CD4-positive, alpha-beta T cell treated with Interferon alpha-2 for 1 hour (primary cell): Measurements from ENCODE around the gene PRSS21.
A peak's percentile ranks its signal among the peaks of the same experiment; 100 is the strongest.

Experiments
- DNase-seq, 2 donors: peaks; one replicate each; pipeline ENCODE4 v3.0.0-alpha.2; 2020 to 2022

Gene PRSS21

GRCh38 chr16:2846511-2847310, 29.7 kb downstream of the PRSS21 start:
- no peak for DNase-seq

DNA sequence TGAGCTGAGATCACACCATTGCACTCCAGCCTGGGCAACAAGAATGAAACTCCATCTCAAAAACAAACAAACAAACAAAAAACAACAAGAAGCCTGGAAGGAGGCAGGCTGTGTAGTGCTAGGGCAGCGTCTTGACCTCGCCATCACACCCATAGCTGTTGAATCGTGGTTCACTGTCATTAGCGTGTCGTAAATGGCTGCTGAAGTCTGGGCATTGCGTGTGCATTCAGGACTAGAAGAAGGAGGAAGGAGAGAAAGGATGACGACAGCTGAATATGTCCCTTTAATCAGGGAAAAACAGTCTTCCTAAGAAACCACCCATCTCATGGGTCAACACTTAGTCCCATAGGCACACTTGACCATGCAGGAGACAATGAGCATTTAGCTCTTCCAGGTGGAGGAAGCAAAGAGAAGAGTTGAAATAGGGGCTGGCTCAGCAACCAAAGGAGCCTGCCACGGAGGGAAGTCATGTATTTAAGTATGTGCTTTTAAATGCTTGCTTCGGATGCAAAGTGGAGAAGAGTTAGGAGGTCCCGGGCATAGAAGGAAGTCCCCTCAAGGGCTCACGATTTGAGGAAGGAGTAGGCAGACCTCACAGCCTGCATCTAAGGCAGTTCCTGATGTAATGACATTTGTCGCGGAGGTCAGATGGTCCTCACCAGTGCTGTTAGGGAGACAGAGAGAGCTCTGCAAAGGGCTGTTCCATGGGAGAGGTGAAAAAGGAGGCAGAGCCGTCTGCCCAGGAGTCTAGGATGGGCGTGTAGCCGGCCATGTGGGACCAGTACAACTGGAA, 32.1 kb downstream of the PRSS21 start:
- DNase-seq = no peak

DNA sequence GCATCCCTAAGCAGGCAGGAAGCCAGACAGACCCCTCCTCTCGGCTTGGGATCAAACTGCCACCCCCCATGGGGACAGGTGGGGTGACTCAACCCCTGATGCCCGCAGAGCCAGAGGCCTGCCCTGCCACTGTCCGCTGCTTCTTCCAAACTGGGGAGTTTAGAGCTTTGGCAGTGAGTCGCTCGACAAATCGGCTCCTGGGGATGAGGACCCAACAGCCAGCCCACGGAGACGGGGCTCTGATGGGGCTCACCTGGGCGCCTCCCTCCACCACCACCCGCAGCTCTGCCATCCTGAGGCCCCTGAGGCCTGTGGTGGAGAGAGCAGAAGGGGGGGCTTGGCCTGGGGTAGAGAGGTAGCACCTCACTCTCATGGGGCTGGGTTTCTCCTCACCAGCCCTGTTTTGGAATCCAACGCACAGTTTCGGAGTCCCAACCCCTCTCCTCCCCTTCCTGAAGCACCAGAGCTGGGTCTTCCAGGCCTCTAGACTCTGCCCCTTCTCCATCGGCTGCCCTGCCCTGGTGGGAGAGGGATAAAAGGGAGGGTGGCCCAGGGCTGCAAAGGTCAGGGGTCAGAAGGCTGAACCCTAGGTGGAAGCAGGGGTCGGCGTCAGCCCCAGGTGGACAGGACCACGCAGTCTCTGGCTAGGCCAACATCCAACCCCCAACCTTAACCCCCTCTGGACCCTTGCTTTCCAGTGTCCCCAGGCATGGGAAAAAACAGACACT, 35.1 kb downstream of the PRSS21 start:
- no peak for DNase-seq

- DNase-seq = no peak
These were observed 35.9 kb downstream of the PRSS21 start for GRCh38 chr16:2852731-2853507.

GRCh38 chr16:2853531-2854073, 36.6 kb downstream of the PRSS21 start:
- no peak for DNase-seq

DNA sequence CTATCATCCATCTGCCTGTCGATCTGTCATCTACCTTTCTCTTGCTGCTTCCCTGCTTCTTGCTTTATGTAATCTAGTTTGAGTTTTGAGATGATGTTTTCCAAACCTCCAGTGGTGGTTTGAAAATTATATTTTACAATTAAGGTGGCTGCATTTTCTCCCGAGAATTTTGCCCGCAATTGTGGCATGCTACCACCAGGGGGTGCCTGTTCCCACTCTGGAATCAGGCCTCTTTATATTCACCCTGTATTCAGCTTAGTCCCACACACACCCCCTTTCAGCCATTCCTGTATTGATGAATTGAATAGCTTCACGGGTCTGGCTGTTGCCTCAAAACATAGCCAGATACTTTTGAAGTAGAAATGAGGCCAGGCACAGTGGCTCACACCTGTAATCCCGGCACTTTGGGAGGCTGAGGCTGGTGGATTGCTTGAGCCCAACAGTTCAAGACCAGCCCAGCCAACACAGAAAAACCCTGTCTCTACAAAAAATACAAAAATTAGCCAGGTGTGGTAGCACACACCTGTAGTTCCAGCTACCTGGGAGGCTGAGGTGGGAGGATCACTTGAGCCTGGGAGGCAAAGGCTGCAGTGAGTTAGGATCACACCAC, 37.8 kb downstream of the PRSS21 start:
- no peak for DNase-seq

- DNase-seq = no peak
These were observed 38.5 kb downstream of the PRSS21 start for GRCh38 chr16:2855536-2855935.

GRCh38 chr16:2856061-2856670, 39.1 kb downstream of the PRSS21 start:
- no peak for DNase-seq

- DNase-seq = no peak
These were observed 39.8 kb downstream of the PRSS21 start for GRCh38 chr16:2856686-2857450.

DNA sequence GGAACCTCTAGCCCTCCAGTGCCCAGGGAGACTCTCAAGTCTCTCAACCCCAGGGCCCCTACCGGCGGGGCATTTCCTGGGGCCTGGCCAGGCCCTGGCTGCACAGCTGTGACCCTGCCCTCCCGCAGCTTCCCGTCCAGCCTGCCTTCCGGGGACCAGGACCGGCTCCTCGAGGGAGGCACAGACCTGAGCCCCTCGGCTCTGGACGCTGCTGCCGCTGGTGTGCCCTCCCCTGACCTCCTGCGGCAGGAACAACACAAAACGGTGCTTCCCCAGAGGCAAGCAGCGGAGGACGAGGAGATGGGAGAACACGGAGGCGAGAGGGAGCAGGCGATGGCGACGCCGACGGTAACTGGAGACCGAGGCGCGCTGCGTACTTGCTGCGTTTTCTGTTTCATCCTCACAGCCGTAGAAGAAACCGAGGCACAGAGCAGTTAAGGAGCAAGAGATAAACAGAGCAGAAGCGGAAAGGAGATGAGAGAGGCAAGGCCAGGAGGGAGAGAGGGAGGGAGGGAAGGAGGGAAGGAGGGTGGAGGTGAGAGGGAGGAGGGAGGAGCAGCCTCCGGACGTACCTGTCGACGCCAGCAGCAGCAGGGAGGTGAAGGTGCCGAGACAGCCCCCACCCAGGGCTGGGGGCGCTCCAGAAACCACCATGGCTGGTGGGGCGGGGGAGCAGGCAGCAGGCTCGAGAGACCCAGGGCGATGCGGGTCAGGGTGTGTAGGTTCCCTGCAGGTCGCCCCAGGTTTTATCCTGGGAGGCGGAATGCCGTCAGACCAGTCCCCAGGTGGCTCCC, 40.6 kb downstream of the PRSS21 start, which contains the start of gene PRSS22:
PRSS22 (minus strand) TSS at position 720 of the 794 bp plus-strand sequence; CDS start at position 654, 66 bp downstream.
- no peak for DNase-seq

GRCh38 chr16:2858245-2859025, 41.4 kb downstream of the PRSS21 start:
- no peak for DNase-seq

DNA sequence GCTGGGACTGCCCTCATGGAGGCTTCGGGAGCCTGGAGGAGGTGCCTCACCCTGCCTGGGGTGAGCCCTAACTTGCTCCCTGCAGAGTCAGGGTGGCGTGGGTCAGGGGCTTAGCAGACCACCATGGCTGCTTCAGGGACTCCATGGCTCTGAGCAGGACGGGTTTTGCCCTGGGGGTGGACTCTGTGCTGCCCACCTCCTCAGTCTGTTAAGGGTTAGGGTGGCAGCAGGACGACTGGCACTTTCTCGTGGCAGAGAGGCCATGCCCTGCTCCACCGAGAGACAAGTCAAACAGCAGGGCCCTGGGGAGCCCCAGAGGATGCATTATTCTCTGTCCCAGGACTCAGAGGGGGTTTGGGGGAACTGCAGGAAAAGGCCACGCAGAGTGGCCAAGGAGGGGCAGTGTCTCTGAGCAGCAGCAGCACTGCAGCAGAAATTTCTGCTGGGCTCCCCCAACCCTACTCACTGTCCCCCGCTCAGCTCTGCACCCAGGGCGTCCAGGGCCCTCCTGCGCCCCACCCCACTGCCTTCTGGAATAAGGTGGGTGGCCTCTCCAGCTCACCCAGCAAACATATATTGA, 42.7 kb downstream of the PRSS21 start:
- no peak for DNase-seq

DNA sequence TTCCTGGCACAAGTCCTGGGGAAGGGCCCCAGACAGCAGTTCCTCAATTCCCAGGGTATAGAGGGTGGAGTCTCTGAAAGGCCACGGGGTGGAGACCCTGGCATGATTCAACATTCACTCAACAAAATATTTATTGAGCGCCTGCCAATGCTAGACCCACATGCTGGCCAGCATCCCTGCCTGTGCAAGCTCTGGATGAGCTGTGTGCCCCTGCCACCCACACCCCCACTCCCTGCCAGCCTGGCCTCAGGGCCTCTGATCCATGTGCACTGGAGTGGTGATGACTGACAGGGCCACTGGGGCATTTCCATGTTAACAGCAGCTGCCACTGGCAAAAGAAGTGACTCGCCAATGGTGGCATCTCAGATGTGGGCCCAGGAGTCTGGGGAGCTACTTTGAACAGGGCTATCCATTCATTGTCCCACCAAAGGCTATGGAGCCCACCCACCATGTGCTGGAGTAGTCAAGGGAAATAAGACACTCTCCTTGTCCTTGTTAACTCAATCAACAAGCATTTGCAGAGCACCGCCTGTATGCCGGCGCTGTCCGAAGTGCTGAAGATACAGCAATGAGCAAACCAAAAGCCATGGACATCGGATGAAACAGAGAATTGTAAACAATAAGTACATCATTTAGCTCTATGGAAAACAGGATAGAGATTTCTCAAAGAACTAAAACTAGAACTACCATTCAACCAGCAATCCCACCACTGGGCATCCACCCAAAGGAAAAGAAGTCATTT, 44.0 kb downstream of the PRSS21 start:
- DNase-seq = no peak

DNA sequence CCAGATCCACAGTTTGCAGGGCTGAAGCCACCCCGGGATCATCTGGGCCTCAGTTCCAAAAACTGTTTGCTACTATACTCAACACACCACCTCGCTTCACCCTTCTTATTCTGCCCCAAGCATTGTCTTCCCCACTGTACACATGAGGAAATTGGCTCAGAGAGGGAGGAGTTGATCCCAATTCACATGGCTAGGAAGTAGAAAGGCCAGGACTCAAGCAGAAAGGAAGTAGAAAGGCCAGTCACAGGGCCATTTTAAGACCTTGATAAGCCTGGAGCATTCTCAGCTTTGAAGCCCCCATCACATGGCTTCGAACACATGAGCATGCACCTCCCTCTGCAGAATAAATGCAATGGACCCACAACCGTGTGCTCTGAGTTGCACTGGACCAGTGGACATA, 48.6 kb downstream of the PRSS21 start:
- DNase-seq = no peak

GRCh38 chr16:2866431-2866830, 49.4 kb downstream of the PRSS21 start:
- DNase-seq = no peak

GRCh38 chr16:2867661-2867986, 50.6 kb downstream of the PRSS21 start:
- no peak for DNase-seq

DNA sequence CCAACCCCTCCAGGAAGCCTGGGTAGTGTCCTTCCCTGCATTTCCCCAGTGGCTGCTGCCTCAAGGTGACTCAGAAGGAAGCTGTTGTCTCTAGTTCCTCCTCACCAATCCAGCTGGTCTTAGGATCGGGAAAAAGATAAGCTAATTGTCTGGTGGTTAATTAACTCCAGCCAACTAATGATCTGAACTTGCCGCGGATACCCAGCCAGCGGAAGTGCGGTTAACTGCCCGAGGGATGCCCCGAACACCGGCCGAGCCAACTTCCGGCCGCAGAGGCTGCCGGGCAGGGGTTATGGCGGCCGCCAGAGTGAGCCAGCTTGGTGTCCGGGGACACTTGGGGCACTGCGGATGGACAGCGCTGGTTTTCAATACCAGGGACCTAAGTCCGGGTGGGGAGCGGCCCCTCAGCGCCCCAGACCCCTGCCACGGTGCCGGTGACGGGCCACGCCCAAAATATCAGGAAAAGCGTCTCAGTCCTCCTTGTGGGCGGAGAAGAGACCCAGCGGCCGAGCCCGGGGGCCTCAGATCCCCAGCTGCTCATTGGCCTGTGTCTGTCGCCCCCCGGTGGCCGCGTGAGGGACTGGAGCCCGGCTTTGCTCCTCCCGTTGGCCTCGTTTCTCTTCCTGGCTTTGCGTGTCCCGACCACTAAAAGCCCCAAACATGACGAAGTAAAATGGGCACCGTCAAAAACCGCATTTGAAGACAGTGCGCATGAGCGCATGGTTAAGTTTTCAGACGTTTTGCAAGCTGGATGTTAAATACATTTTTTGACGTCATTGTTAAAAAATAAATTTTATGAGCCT, 51.2 kb downstream of the PRSS21 start:
- peak; percentile 94 to 97 for DNase-seq
